H1 (cell line): ENCODE results near the gene S100A6.

Experiments used
- CHD2 ChIP-seq: IDR thresholded peaks from 2 replicates; pipeline ENCODE4 v1.6.1; 2012; ENCODE audit warnings: low read length, improper control_type of control experiment
- CTCF ChIP-seq, 3 experiments: IDR thresholded peaks; 1 replicate in 2 of 3; 2 replicates in 1 of 3; pipeline versions ENCODE4 v1.5.1 to v1.6.1; 2011; ENCODE audit warnings: low read length in 3 of 3, mild to moderate bottlenecking in 3 of 3, inconsistent platforms in 2 of 3, low read depth in 1 of 3, moderate library complexity in 1 of 3; ENCODE audit not compliant: insufficient read depth in 1 of 3; ENCODE audit errors: control extremely low read depth in 1 of 3
- FOSL1 ChIP-seq: IDR thresholded peaks from 2 replicates; pipeline ENCODE4 v1.6.1; 2011; ENCODE audit warnings: mild to moderate bottlenecking, low read depth, low read length, moderate library complexity; ENCODE audit not compliant: insufficient read depth
- KDM1A ChIP-seq: fragments of 200-600, 300-600 bp; sonication (generic); IDR thresholded peaks from 2 replicates; pipeline ENCODE4 v1.7.1; 2016; ENCODE audit warnings: mild to moderate bottlenecking, low read length, borderline replicate concordance
- MAFK ChIP-seq: IDR thresholded peaks from 2 replicates; pipeline ENCODE4 v1.6.1; 2012; ENCODE audit warnings: low read depth, mild to moderate bottlenecking, improper control_type of control experiment, low read length
- NRF1 ChIP-seq: IDR thresholded peaks from 2 replicates; pipeline ENCODE4 v1.6.1; 2011; ENCODE audit warnings: mild to moderate bottlenecking, low read depth, low read length, improper control_type of control experiment
- POLR2AphosphoS5 ChIP-seq: IDR thresholded peaks from 2 replicates; pipeline ENCODE4 v1.6.1; 2011; ENCODE audit warnings: low read depth, low read length
- TAF1 ChIP-seq: IDR thresholded peaks from 2 replicates; pipeline ENCODE4 v1.6.1; 2011; ENCODE audit warnings: mild to moderate bottlenecking, low read depth, low read length
- TBP ChIP-seq: IDR thresholded peaks from 2 replicates; pipeline ENCODE4 v1.6.1; 2011; ENCODE audit warnings: low read depth, low read length, improper control_type of control experiment

- TF ChIP-seq KDM1A (no peak), CHD2 (no peak), CTCF (IDR thresholded peaks at IDR 0.05; ENCODE audit: control extremely low read depth in 1 of 3, insufficient read depth in 1 of 3, low read depth in 1 of 3, low read length in 3 of 3) (no peak), FOSL1 (no peak), TAF1 (no peak), NRF1 (no peak), MAFK (no peak), POLR2AphosphoS5 (no peak), TBP (no peak)
Observed at GRCh38 chr1:153537376-153537730, 1.6 kb upstream of the S100A6 start.
